ENCODE results near the gene NR4A3.

GRCh38 chr9:99858087-99858486, 36.4 kb downstream of the NR4A3 start:
- TF ChIP-seq POLR2A (IDR thresholded peaks at IDR 0.05; ENCODE audit: low read depth, low read length) (no peak), POLR2AphosphoS5 (IDR thresholded peaks at IDR 0.05; ENCODE audit: low read depth, low read length) (no peak), SPI1 (IDR thresholded peaks at IDR 0.05; ENCODE audit: low read depth, low read length) (no peak)

Data from GM12891 (cell line).